SJCRH30 (cell line): ENCODE measurements around the gene IBTK. TPM values are rescaled to one million over a fixed set of nuclear protein-coding genes. Genes with fewer than 3 reads are reported as not detected.
"Not testable (repeated sequence)": the region's sequence is repeated elsewhere in the genome, so short reads cannot be mapped to it uniquely, and the experiment has no call there.

Source experiments
- DNase-seq, 2 experiments: peaks; one replicate each; pipeline ENCODE4 v3.0.0-alpha.2; 2015 to 2020
- H3K27ac ChIP-seq: fragments of 250-450 bp; sonication (Bioruptor Pico); 2 replicates; pipeline ENCODE4 v1.5.1; 2020; ENCODE audit warnings: mild to moderate bottlenecking, moderate library complexity
- H3K27me3 ChIP-seq: fragments of 250-450 bp; sonication (Bioruptor Pico); 2 replicates; pipeline ENCODE4 v1.5.1; 2020; ENCODE audit warnings: mild to moderate bottlenecking, moderate library complexity
- H3K36me3 ChIP-seq: fragments of 250-450 bp; sonication (Bioruptor Pico); 2 replicates; pipeline ENCODE4 v1.5.1; 2020; ENCODE audit warnings: mild to moderate bottlenecking, moderate library complexity
- H3K4me1 ChIP-seq: fragments of 250-450 bp; sonication (Bioruptor Pico); 2 replicates; pipeline ENCODE4 v1.5.1; 2020; ENCODE audit warnings: mild to moderate bottlenecking, moderate library complexity
- H3K4me3 ChIP-seq: fragments of 250-450 bp; sonication (Bioruptor Pico); 2 replicates; pipeline ENCODE4 v1.5.1; 2020; ENCODE audit warnings: mild to moderate bottlenecking, moderate library complexity
- H3K9me3 ChIP-seq: fragments of 250-450 bp; sonication (Bioruptor Pico); replicated peaks from 2 replicates; pipeline ENCODE4 v1.5.1; 2020; ENCODE audit warnings: mild to moderate bottlenecking, moderate library complexity
- total RNA-seq: library from RNA; depleted of rRNA; stranded (reverse); fragments of >200 nt; shearing (Covaris generic); gene quantifications from 2 replicates; pipeline ENCODE4 v1.2.3, GENCODE V29; 2014

Gene IBTK
- total RNA-seq, 1 experiment from 2014 or later, result 31.5 TPM

DNA sequence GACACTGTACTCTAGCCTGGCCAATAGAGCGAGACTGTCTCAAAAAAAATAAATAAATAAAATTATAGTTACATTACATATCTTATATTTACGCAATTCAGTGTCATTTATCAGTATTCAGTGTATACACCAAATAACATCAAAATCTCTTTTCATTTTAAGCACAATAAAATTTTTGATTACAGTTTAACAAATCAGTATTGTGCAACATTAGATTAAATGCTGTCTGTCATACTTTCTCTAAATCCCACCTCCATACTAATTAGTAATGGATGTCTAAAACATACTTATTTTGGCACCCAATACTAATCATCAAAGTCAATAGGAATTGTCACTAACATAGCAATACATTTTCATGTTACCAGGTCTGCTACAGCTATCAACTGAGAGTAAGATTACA is 27.4 kb downstream of the IBTK start:
- no peak for DNase-seq
- Histone ChIP-seq H3K27ac (no peak overlapping the region), H3K27me3 (no peaks in the 10 kb centered on the region), H3K9me3 (no peaks in the 10 kb centered on the region), H3K4me1 (no peaks in the 10 kb centered on the region), H3K4me3 (no peak overlapping the region), H3K36me3 (peaks cover 67% of the 10 kb centered on the region)

DNA sequence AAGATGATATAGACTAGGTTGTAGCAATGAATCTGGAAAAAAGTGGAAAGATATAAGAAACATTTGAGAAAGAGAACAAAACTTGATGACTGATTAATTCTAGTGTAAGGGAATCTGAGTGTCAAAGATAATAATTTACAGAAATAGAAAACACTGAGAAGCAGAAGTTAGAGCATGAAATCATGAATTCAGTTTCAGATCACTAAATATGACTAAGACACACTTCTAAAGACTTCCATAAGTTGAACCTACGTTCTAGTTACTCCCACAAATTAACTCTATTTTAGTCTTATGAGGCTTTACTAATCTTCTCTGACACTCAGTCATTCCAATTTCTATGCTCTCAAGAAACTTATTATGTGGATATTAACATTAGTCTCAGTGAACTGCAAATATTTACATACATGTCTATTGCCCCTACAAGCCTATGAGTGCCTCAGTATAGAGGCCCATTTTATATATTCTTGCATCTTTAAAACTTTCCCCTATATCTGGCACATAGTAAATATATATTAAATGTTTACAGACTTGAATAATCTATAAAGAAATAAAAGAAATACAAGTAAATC is 30.4 kb downstream of the IBTK start:
- no peak overlapping the region for H3K27ac ChIP-seq
- H3K4me3 ChIP-seq, result no peak overlapping the region
- H3K27me3 ChIP-seq, result no peaks in the 10 kb centered on the region
- no peaks in the 10 kb centered on the region for H3K9me3 ChIP-seq
- H3K4me1 ChIP-seq, result no peaks in the 10 kb centered on the region
- no peak for DNase-seq
- peaks cover 69% of the 10 kb centered on the region for H3K36me3 ChIP-seq

DNA sequence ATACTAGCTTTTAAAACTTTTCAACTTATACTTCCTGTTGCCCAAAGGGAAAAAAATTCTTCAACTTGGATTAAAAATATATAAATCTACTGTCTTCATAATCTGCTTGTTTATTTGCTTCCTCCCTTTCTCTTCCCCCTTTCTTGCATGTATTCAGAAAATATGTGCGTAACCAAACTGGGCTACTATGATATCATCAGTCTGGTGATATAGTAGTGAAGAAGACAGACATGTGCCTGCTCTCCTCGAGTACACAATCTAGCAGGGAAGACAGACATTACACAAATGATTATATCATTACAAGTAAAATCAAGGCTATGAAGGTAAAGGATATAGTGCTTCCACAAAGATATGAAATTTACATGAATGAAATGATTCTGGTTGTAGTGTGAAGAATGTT is 31.0 kb downstream of the IBTK start:
- Histone ChIP-seq H3K36me3 (peaks cover 66% of the 10 kb centered on the region), H3K4me3 (no peak overlapping the region), H3K4me1 (peaks cover 2% of the 10 kb centered on the region; the same call in 1 of the 2 replicates), H3K9me3 (no peaks in the 10 kb centered on the region), H3K27ac (no peak overlapping the region), H3K27me3 (no peaks in the 10 kb centered on the region)
- DNase-seq, result no peak

DNA sequence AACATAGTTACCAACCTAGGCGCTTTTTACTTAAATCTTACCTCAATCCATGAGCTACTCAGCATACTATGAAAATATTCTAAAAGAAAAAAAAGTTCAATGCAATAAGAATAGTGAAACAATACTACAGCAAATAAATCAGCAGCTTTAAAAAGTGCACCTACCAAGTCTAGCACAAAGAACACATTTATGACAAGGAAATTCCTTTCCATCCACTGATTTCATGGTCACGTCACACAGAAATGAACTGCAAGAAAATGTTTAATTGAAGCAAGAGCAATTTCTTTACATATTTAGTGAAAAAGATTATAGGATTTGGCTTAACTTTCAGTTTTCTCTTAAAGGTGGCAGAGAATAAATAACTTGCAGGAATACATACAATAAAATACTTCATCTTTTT is 36.2 kb downstream of the IBTK start:
- H3K9me3 ChIP-seq, result no peaks in the 10 kb centered on the region; the same call in 1 of the 2 replicates
- DNase-seq, result peak in 1 of 2 experiments; percentile 18
- peaks cover 63% of the 10 kb centered on the region for H3K36me3 ChIP-seq
- H3K27ac ChIP-seq, result peak overlapping the region; percentile 14; the same call in 1 of the 2 replicates
- peaks cover 13% of the 10 kb centered on the region for H3K4me1 ChIP-seq
- no peak overlapping the region for H3K4me3 ChIP-seq
- H3K27me3 ChIP-seq, result no peaks in the 10 kb centered on the region

DNA sequence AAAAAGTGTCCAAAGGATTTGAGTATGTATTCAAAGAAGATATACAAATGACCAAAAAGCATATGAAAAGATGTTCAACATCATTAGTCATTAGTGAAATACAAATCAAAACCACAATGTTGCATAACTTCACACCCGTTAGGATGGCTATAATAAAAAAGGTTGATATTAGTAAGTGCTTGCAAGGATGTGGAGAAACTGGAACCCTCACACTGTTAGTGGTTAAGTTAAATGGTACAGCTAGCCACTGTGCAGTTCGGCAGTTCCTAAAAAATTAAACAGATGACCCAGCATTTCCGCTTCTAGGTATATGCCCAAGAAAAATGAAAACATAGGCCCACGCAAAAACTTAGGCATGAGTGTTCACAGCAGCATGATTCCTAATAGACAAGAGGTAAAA is 38.6 kb downstream of the IBTK start:
- Histone ChIP-seq H3K9me3 (no peaks in the 10 kb centered on the region; the same call in 1 of the 2 replicates), H3K36me3 (peaks cover 50% of the 10 kb centered on the region), H3K27ac (no peak overlapping the region), H3K4me1 (peaks cover 18% of the 10 kb centered on the region), H3K4me3 (no peak overlapping the region), H3K27me3 (no peaks in the 10 kb centered on the region)
- DNase-seq, result no peak

DNA sequence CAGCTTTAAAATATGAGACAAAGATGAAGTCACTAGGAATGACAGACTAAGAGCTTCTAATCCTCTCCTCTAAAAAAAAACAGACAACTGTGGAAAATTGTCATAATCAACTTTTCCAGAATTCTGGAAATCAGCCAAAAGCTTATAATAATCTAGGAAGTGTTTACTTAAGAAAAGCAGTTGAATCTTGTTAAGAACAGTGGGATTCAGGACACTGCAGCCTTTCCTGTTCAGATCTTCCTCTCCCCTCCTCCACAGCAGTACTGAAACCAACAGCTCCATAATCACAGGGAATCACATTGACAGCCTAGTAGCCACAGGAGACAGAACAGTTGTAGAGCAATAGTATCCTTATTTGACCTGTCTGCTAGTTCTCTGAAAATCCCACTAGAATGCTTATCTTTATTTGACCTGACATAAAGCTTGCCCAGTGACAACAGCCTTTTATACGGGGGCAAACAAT is 41.6 kb downstream of the IBTK start:
- Histone ChIP-seq H3K9me3 (no peaks in the 10 kb centered on the region; the same call in 1 of the 2 replicates), H3K27me3 (no peaks in the 10 kb centered on the region), H3K4me1 (peaks cover 11% of the 10 kb centered on the region), H3K27ac (peak overlapping the region; percentile 53), H3K36me3 (peaks cover 47% of the 10 kb centered on the region), H3K4me3 (no peak overlapping the region)
- DNase-seq, result peak; percentile 72 to 89

GRCh38 chr6:82204020-82204419 is 43.5 kb downstream of the IBTK start:
- Histone ChIP-seq H3K4me1 (peaks cover 10% of the 10 kb centered on the region), H3K9me3 (no peaks in the 10 kb centered on the region; the same call in 1 of the 2 replicates), H3K36me3 (peaks cover 48% of the 10 kb centered on the region), H3K27ac (no peak overlapping the region), H3K27me3 (no peaks in the 10 kb centered on the region), H3K4me3 (no peak overlapping the region)
- DNase-seq, result no peak

GRCh38 chr6:82197784-82198183 is 49.8 kb downstream of the IBTK start:
- H3K27me3 ChIP-seq, result no peaks in the 10 kb centered on the region
- no peak overlapping the region for H3K27ac ChIP-seq
- no peak for DNase-seq
- no peak overlapping the region for H3K4me3 ChIP-seq
- peaks cover 80% of the 10 kb centered on the region for H3K36me3 ChIP-seq
- H3K4me1 ChIP-seq, result no peaks in the 10 kb centered on the region
- H3K9me3 ChIP-seq, result no peaks in the 10 kb centered on the region

- DNase-seq, H3K4me1 ChIP-seq, H3K27me3 ChIP-seq, H3K4me3 ChIP-seq, H3K27ac ChIP-seq, H3K9me3 ChIP-seq: not testable (repeated sequence)
- H3K36me3 ChIP-seq, result peaks cover 76% of the 10 kb centered on the region
Observed at GRCh38 chr6:82197245-82197644, 50.3 kb downstream of the IBTK start.

GRCh38 chr6:82196161-82196560 is 51.4 kb downstream of the IBTK start:
- Histone ChIP-seq H3K27ac (no peak overlapping the region), H3K27me3 (no peaks in the 10 kb centered on the region), H3K9me3 (no peaks in the 10 kb centered on the region), H3K4me3 (no peak overlapping the region), H3K4me1 (no peaks in the 10 kb centered on the region), H3K36me3 (peaks cover 81% of the 10 kb centered on the region)
- DNase-seq, result no peak

GRCh38 chr6:82195619-82196018 is 51.9 kb downstream of the IBTK start:
- DNase-seq, result no peak
- Histone ChIP-seq H3K27ac (no peak overlapping the region), H3K27me3 (no peaks in the 10 kb centered on the region), H3K4me3 (no peak overlapping the region), H3K9me3 (no peaks in the 10 kb centered on the region), H3K36me3 (peaks cover 83% of the 10 kb centered on the region), H3K4me1 (no peaks in the 10 kb centered on the region)

- no peak overlapping the region for H3K27ac ChIP-seq
Observed at GRCh38 chr6:82185948-82186535, 61.5 kb downstream of the IBTK start.

GRCh38 chr6:82183642-82184282 is 63.8 kb downstream of the IBTK start:
- H3K27me3 ChIP-seq, result no peaks in the 10 kb centered on the region
- DNase-seq, result no peak
- no peak overlapping the region for H3K27ac ChIP-seq
- H3K9me3 ChIP-seq, result no peaks in the 10 kb centered on the region
- H3K4me3 ChIP-seq, result no peak overlapping the region
- peaks cover 52% of the 10 kb centered on the region for H3K36me3 ChIP-seq
- no peaks in the 10 kb centered on the region for H3K4me1 ChIP-seq

More at GRCh38 chr6:82185948-82186535, 61.5 kb downstream of the IBTK start:
- Histone ChIP-seq H3K36me3 (peaks cover 61% of the 10 kb centered on the region), H3K4me1 (no peaks in the 10 kb centered on the region), H3K4me3 (no peak overlapping the region), H3K9me3 (no peaks in the 10 kb centered on the region), H3K27me3 (no peaks in the 10 kb centered on the region)
- DNase-seq, result no peak

DNA sequence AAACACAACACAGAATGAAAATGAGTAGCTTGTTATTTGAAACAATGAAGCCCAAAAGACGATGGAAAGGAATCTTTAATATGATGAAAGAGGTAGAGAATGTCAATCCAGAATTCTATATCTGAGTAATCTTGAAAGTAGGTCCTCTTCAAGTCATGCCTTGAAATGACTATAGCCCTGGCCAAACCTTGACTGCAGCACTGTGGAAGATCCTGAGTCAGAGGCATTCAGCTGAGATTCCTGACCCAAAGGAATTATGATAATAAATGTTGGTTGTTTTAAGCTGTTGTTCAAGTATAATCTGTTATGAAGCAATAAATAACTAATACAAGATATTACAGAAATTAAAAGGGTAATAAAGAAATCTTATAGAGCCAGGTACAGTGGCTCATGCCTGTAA is 64.8 kb downstream of the IBTK start:
- no peak overlapping the region for H3K27ac ChIP-seq
- peaks cover 44% of the 10 kb centered on the region for H3K36me3 ChIP-seq
- H3K9me3 ChIP-seq, result no peaks in the 10 kb centered on the region
- no peak for DNase-seq
- no peak overlapping the region for H3K4me3 ChIP-seq
- H3K27me3 ChIP-seq, result no peaks in the 10 kb centered on the region
- no peaks in the 10 kb centered on the region for H3K4me1 ChIP-seq

DNA sequence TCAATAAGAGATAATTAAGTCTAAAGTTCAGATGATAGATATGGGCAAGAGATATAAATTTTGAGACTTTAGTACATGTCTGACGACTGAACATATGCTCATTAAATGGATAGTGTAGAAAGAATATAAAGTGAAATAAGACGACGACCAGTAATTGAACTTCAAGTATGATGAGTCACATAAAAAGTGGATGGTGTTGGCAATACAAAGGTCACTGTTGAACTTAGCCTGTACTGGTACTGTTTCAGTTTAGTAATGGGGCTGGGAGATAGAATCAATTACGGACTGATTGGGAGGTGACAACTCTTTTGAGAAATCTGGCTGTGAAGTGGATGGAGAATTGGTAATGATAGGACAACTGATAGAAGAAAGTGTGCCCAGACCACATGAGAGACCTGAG is 68.1 kb downstream of the IBTK start:
- peaks cover 45% of the 10 kb centered on the region for H3K36me3 ChIP-seq
- no peak for DNase-seq
- H3K4me1 ChIP-seq, result no peaks in the 10 kb centered on the region
- H3K27ac ChIP-seq, result no peak overlapping the region
- no peaks in the 10 kb centered on the region for H3K9me3 ChIP-seq
- no peak overlapping the region for H3K4me3 ChIP-seq
- H3K27me3 ChIP-seq, result no peaks in the 10 kb centered on the region
